Spleen (tissue), 11 donors: ENCODE results near the gene PIKFYVE. TPM values are rescaled to one million over a fixed set of nuclear protein-coding genes. Genes with fewer than 3 reads are reported as not detected.
"Not testable (repeated sequence)": the region's sequence is repeated elsewhere in the genome, so short reads cannot be mapped to it uniquely, and the experiment has no call there.

ENCODE experiments used
- DNase-seq: peaks from one replicate; pipeline ENCODE4 v3.0.0-alpha.2; 2020
- H3K27ac ChIP-seq, 8 donors: fragments of 200-600 bp; sonication (generic) in 7 of 8; 1 replicate in 4 of 8; 2 replicates in 4 of 8; pipeline versions ENCODE4 v1.5.0 to v1.8.0; 2016 to 2021; ENCODE audit warnings: inconsistent platforms in 4 of 8, mild to moderate bottlenecking in 4 of 8, moderate library complexity in 1 of 8
- H3K27me3 ChIP-seq, 7 donors: fragments of 200-600 bp; sonication (generic) in 6 of 7; replicated peaks in 1 of 7; 1 replicate in 4 of 7; 2 replicates in 3 of 7; pipeline versions ENCODE4 v1.5.0 to v1.8.0; 2016 to 2021; ENCODE audit warnings: inconsistent platforms in 3 of 7, mild to moderate bottlenecking in 1 of 7
- H3K36me3 ChIP-seq, 6 donors: fragments of 200-600 bp; sonication (generic) in 5 of 6; 1 replicate in 4 of 6; 2 replicates in 2 of 6; pipeline versions ENCODE4 v1.5.0 to v1.8.0; 2016 to 2021; ENCODE audit warnings: inconsistent platforms in 2 of 6
- H3K4me1 ChIP-seq, 6 donors: fragments of 200-600 bp; sonication (generic) in 5 of 6; 1 replicate in 3 of 6; 2 replicates in 3 of 6; pipeline versions ENCODE4 v1.5.0 to v1.8.0; 2016 to 2021; ENCODE audit warnings: inconsistent platforms in 3 of 6
- H3K4me3 ChIP-seq, 8 donors: fragments of 200-600 bp; sonication (generic) in 7 of 8; 1 replicate in 4 of 8; 2 replicates in 4 of 8; pipeline versions ENCODE4 v1.5.0 to v1.8.0; 2016 to 2021; ENCODE audit warnings: inconsistent platforms in 4 of 8, mild to moderate bottlenecking in 4 of 8, moderate library complexity in 2 of 8
- H3K9me3 ChIP-seq, 8 donors: fragments of 200-600 bp; sonication (generic) in 7 of 8; 1 replicate in 4 of 8; 2 replicates in 4 of 8; pipeline versions ENCODE4 v1.5.0 to v1.8.0; 2016 to 2021; ENCODE audit warnings: inconsistent platforms in 4 of 8
- CTCF ChIP-seq, 11 experiments: fragments of 200-600 bp in 7 of 11; fragments of 450-650 bp in 4 of 11; sonication (generic) in 4 of 11; IDR thresholded peaks in 8 of 11; conservative IDR thresholded peaks in 3 of 11; 1 replicate in 7 of 11; 2 replicates in 4 of 11; pipeline versions ENCODE4 v1.4.0 to v1.8.0; 2016 to 2021; ENCODE audit warnings: antibody characterized with exemption in 11 of 11, inconsistent platforms in 4 of 11, mild to moderate bottlenecking in 1 of 11
- POLR2A ChIP-seq, 3 donors: fragments of 450-650 bp; IDR thresholded peaks; one replicate each; pipeline ENCODE4 v1.5.1; 2017; ENCODE audit warnings: antibody characterized with exemption in 3 of 3, mild to moderate bottlenecking in 1 of 3
- POLR2AphosphoS5 ChIP-seq, 3 donors: sonication (generic); formaldehyde crosslinking; IDR thresholded peaks; one replicate each; pipeline ENCODE4 v1.5.1; 2017; ENCODE audit warnings: antibody characterized with exemption in 3 of 3
- WGBS, 5 donors: extraction: QIAGEN DNeasy Blood & Tissue Kit in 3 of 5; methylation state at CpG; one replicate each; pipeline versions ENCODE4 v1.1.5 to v1.1.7; 2013 to 2018; 5-methylcytosine and 5-hydroxymethylcytosine counted together
- intact Hi-C: fragments of 100-400 bp; cut with DNase I; formaldehyde crosslinking; loops from one replicate; pipeline ENCODE4 v1.15.0; 2023; ENCODE audit warnings: low total_unique reads
- polyA plus RNA-seq, 3 donors: library from polyadenylated mRNA; stranded (reverse); fragments of 200-250 nt; gene quantifications; one replicate each; pipeline ENCODE4 v1.2.1, GENCODE V29; 2013
- total RNA-seq, 7 donors: library from RNA; depleted of rRNA in 3 of 7; stranded (reverse); fragments of >200 nt in 3 of 7; fragmentation: NEBNext Ultra II Directional in 4 of 7; extraction: Animal tissue kit (Norgen Biotek cat#: 25700) in 4 of 7; gene quantifications; one replicate each; pipeline versions ENCODE4 v1.1.0 to v1.2.1, GENCODE V29; 2016 to 2021
- donor health status: healthy with polysubstance abuse.
- donor health status: DM: no; HTN: no; CAD: no; lungs with moderate emphysema.
- donor health status: DM: no; HTN: no; CAD: no.
- donor health status: Bipolar disorder and iron deficiency.
- donor health status: healthy.
- donor health status: DM: no; HTN: no; CAD: no.
- donor health status: DM: yes; HTN: yes; CAD: no.

The PIKFYVE gene
- total and polyA plus RNA-seq, 10 donors: 7.3 to 68.7 (median 52.7) TPM

- H3K9me3 ChIP-seq: no peaks in the 10 kb centered on the region
- no peak for TF ChIP-seq POLR2A (IDR thresholded peaks at IDR 0.05)
- no peak for TF ChIP-seq CTCF (IDR thresholded peaks at IDR 0.05 in 8 of 11, conservative IDR thresholded peaks at IDR 0.05 in 3 of 11)
- TF ChIP-seq POLR2AphosphoS5 (IDR thresholded peaks at IDR 0.05): no peak
- H3K27ac ChIP-seq: no peak overlapping the region
- WGBS, 5 donors: 69 to 79% (median 70%) methylated on average over 10 of the region's 10 CpGs
- peak overlapping the region in 1 of 8 donors; percentile 98 for H3K4me3 ChIP-seq
- H3K4me1 ChIP-seq: peaks cover 20 to 45% (median 33%) of the 10 kb centered on the region in 6 donors
- intact Hi-C loops: no loop called here
- H3K27me3 ChIP-seq: no peaks in the 10 kb centered on the region
- peaks cover 0 to 21% (median 5%) of the 10 kb centered on the region in 6 donors for H3K36me3 ChIP-seq
- no peak for DNase-seq
Measured at GRCh38 chr2:208256192-208256782, 9.8 kb upstream of the PIKFYVE start.

GRCh38 chr2:208256849-208257813 is 8.9 kb upstream of the PIKFYVE start:
- WGBS, 5 donors: 83 to 89% (median 86%) methylated on average over 12 of the region's 12 CpGs
- H3K27me3 ChIP-seq, H3K9me3 ChIP-seq, H3K4me3 ChIP-seq, intact Hi-C loops, H3K27ac ChIP-seq, DNase-seq: not testable (repeated sequence)
- H3K36me3 ChIP-seq: peaks cover 0 to 12% (median under 1%) of the 10 kb centered on the region in 6 donors
- peaks cover 19 to 37% (median 27%) of the 10 kb centered on the region in 6 donors for H3K4me1 ChIP-seq

- TF ChIP-seq POLR2AphosphoS5 (IDR thresholded peaks at IDR 0.05) (peak in 1 of 3 donors; percentile 61), CTCF (IDR thresholded peaks at IDR 0.05 in 8 of 11, conservative IDR thresholded peaks at IDR 0.05 in 3 of 11) (no peak), POLR2A (IDR thresholded peaks at IDR 0.05) (no peak)
- Histone ChIP-seq H3K27ac (peak overlapping the region; percentile 88 to 99 (median 96)), H3K4me3 (peak overlapping the region; percentile 56 to 92 (median 77)), H3K27me3 (no peaks in the 10 kb centered on the region), H3K4me1 (peaks cover 8 to 51% (median 41%) of the 10 kb centered on the region in 6 donors), H3K36me3 (peaks cover 0 to 8% (median 0%) of the 10 kb centered on the region in 6 donors), H3K9me3 (no peaks in the 10 kb centered on the region)
- DNase-seq: peak; percentile 85
- WGBS, 5 donors: 2 to 11% (median 6%) methylated on average over 9 of the region's 9 CpGs
- intact Hi-C loops: no loop called here
Measured at GRCh38 chr2:208265371-208265800, 669 bp upstream of the PIKFYVE start.

- 0 to 1% (median 0%) methylated on average over 11 of the region's 11 CpGs for WGBS, 5 donors
- Histone ChIP-seq H3K4me1 (peaks cover 8 to 56% (median 42%) of the 10 kb centered on the region in 6 donors), H3K27ac (peak overlapping the region; percentile 88 to 99 (median 96)), H3K27me3 (no peaks in the 10 kb centered on the region), H3K4me3 (peak overlapping the region; percentile 56 to 92 (median 77)), H3K9me3 (no peaks in the 10 kb centered on the region), H3K36me3 (peaks cover 0 to 16% (median 4%) of the 10 kb centered on the region in 6 donors)
- no peak for TF ChIP-seq POLR2AphosphoS5 (IDR thresholded peaks at IDR 0.05)
- TF ChIP-seq CTCF (IDR thresholded peaks at IDR 0.05 in 8 of 11, conservative IDR thresholded peaks at IDR 0.05 in 3 of 11): no peak
- no peak for TF ChIP-seq POLR2A (IDR thresholded peaks at IDR 0.05)
- intact Hi-C loops: no loop called here
- DNase-seq: no peak
Measured at GRCh38 chr2:208266553-208266893, 468 bp downstream of the PIKFYVE start.
